Measurements from ENCODE around the gene HOXA3. TPM values are rescaled to one million over a fixed set of nuclear protein-coding genes. Genes with fewer than 3 reads are reported as not detected.

The HOXA3 gene
- total RNA-seq, 1 donor from 2014 or later, result 77.4 TPM

DNA sequence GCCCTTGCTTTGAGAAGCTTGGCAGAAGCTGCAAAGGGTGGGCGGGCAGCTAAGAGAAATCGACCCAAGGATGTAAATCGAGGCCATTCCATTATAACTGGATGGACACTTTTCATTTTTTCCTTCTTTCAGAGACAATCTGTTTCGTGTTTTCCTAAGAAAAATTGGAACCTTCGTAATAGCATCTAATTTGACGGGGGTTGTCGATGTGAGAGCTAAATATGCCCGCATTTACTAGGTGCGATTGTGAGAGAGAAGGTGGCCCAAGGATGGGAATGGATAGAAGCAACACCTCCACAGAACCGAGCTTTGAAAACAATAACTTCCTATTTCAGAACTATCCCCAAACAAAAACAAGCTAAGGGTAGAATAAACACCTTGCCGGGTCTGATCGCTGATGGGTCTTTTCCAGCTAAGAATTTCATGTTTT lies 21.0 kb downstream of the HOXA3 start:
- Mint-ChIP-seq H3K27ac (peak overlapping the region; percentile 84), H3K4me1 (ENCODE audit: low read depth) (peaks cover 75% of the 10 kb centered on the region), H3K9me3 (ENCODE audit: low read depth) (no peaks in the 10 kb centered on the region), H3K36me3 (ENCODE audit: insufficient read depth) (peaks cover 5% of the 10 kb centered on the region), H3K27me3 (no peaks in the 10 kb centered on the region), H3K4me3 (ENCODE audit: low read depth) (peak overlapping the region; percentile 79)
- no peak for DNase-seq (ENCODE audit: low spot score, unreplicated experiment)
- TF ChIP-seq CTCF (IDR thresholded peaks at IDR 0.05; ENCODE audit: unreplicated experiment), result no peak

DNA sequence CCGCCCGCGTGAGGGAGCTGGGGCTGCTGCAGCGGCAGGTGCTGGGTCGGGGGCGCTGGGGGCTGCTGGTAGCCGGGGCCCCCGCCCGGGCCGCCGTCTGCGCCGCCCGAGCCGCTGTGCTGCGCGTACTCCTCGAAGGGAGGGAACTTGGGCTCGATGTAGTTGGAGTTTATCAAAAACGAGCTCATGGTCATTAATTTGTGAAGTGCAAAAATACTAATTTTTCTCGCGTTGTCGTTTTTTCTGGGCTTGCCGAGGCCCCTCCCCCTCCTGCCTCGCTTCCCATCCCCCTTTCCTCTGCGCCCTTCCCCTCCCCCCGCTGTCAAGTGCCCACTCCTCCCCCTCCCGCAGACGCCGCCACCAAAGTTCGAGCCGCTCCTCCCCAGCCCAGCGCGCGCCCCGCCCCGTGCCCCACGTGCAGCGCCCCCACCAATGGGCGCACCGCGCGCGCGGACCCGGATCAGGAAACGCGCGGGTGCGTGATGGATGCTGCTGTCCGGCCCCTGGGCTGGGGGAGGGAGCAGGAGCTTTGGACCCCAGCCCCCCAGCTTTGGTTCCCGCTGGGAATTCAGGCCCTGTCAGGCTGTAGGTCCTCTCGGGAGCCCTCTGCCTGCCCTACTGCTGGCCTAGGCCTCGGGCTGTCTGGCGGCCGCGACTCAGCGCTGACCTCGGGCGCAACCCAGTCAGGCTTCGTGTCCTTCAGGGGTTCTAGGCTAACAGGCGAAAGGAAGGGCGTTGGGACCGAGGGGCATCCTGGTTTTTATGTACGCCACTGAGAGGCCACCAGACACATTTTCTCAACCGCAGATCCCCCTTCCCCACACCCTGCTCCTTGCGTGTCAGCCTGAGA lies 21.6 kb downstream of the HOXA3 start, which contains the start of gene HOXA4:
HOXA4 (minus strand) TSS at position 218 of the 850 bp plus-strand sequence; CDS start at position 194, 24 bp downstream.
- Mint-ChIP-seq H3K9me3 (ENCODE audit: low read depth) (no peaks in the 10 kb centered on the region), H3K27me3 (no peaks in the 10 kb centered on the region), H3K4me3 (ENCODE audit: low read depth) (peak within 1 kb of the TSS; percentile 79), H3K36me3 (ENCODE audit: insufficient read depth) (peaks cover 5% of the 10 kb centered on the region), H3K27ac (peak within 1 kb of the TSS; percentile 86), H3K4me1 (ENCODE audit: low read depth) (peaks cover 76% of the 10 kb centered on the region)
- TF ChIP-seq CTCF (IDR thresholded peaks at IDR 0.05; ENCODE audit: unreplicated experiment), result no peak
- DNase-seq (ENCODE audit: low spot score, unreplicated experiment), result peak; percentile 91

- H3K4me3 Mint-ChIP-seq (ENCODE audit: low read depth), result peak overlapping the region; percentile 76
- peaks cover 76% of the 10 kb centered on the region for H3K4me1 Mint-ChIP-seq (ENCODE audit: low read depth)
- no peaks in the 10 kb centered on the region for H3K27me3 Mint-ChIP-seq
- DNase-seq (ENCODE audit: low spot score, unreplicated experiment), result no peak
- peak overlapping the region; percentile 86 for H3K27ac Mint-ChIP-seq
- no peaks in the 10 kb centered on the region for H3K9me3 Mint-ChIP-seq (ENCODE audit: low read depth)
- TF ChIP-seq CTCF (IDR thresholded peaks at IDR 0.05; ENCODE audit: unreplicated experiment), result peak; percentile 38
- H3K36me3 Mint-ChIP-seq (ENCODE audit: insufficient read depth), result peaks cover 5% of the 10 kb centered on the region
Observed at GRCh38 chr7:27129729-27130539, 22.4 kb downstream of the HOXA3 start.

- peak overlapping the region; percentile 76 for H3K4me3 Mint-ChIP-seq (ENCODE audit: low read depth)
- no peak for TF ChIP-seq CTCF (IDR thresholded peaks at IDR 0.05; ENCODE audit: unreplicated experiment)
- H3K4me1 Mint-ChIP-seq (ENCODE audit: low read depth), result peaks cover 76% of the 10 kb centered on the region
- peaks cover 10% of the 10 kb centered on the region for H3K36me3 Mint-ChIP-seq (ENCODE audit: insufficient read depth)
- no peak for DNase-seq (ENCODE audit: low spot score, unreplicated experiment)
- peak overlapping the region; percentile 86 for H3K27ac Mint-ChIP-seq
- no peaks in the 10 kb centered on the region for H3K27me3 Mint-ChIP-seq
- no peaks in the 10 kb centered on the region for H3K9me3 Mint-ChIP-seq (ENCODE audit: low read depth)
Observed at GRCh38 chr7:27128776-27129728, 23.3 kb downstream of the HOXA3 start.
